ENCODE results near the gene PNMA6A.
"Not testable (repeated sequence)": the region's sequence is repeated elsewhere in the genome, so short reads cannot be mapped to it uniquely, and the experiment has no call there.

The PNMA6A gene

GRCh38 chrX:153061732-153062131, 10.5 kb upstream of the PNMA6A start:
- ChIA-PET POLR2A (no interaction called here), CTCF (interaction anchor here (1.0 to 1.6 kb wide), 3 partner anchors 103 to 445 kb away, joined by 3 to 5 read pairs (median 3); no protein-coding TSS in a partner anchor)
- no peak for TF ChIP-seq CTCF (IDR thresholded peaks at IDR 0.05; ENCODE audit: insufficient read depth, low read length, missing control alignments)

GRCh38 chrX:153063315-153063714, 8.9 kb upstream of the PNMA6A start:
- ChIA-PET CTCF (interaction anchor here (1.6 kb wide), 2 partner anchors 30 to 121 kb away, joined by 4 to 5 read pairs; no protein-coding TSS in a partner anchor), POLR2A (no interaction called here)
- no peak for DNase-seq (ENCODE audit: low read depth, low spot score)
- no peak for TF ChIP-seq CTCF (IDR thresholded peaks at IDR 0.05; ENCODE audit: insufficient read depth, low read length, missing control alignments)
- no peak overlapping the region for H3K4me3 ChIP-seq (ENCODE audit: low read depth, low read length)

More at GRCh38 chrX:153061732-153062131, 10.5 kb upstream of the PNMA6A start:
- DNase-seq (ENCODE audit: low read depth, low spot score), result no peak
- H3K4me3 ChIP-seq (ENCODE audit: low read depth, low read length), result no peak overlapping the region

GRCh38 chrX:153064061-153064460, 8.2 kb upstream of the PNMA6A start:
- ChIA-PET CTCF (no interaction called here), POLR2A (no interaction called here)
- no peak overlapping the region for H3K4me3 ChIP-seq (ENCODE audit: low read depth, low read length)
- TF ChIP-seq CTCF (IDR thresholded peaks at IDR 0.05; ENCODE audit: insufficient read depth, low read length, missing control alignments), result no peak
- no peak for DNase-seq (ENCODE audit: low read depth, low spot score)

GRCh38 chrX:153065389-153065788, 6.9 kb upstream of the PNMA6A start:
- POLR2A ChIA-PET, result no interaction called here
- TF ChIP-seq CTCF (IDR thresholded peaks at IDR 0.05; ENCODE audit: insufficient read depth, low read length, missing control alignments), result no peak
- H3K4me3 ChIP-seq (ENCODE audit: low read depth, low read length), result no peak overlapping the region
- DNase-seq (ENCODE audit: low read depth, low spot score), result no peak
- CTCF ChIA-PET, result interaction anchor here (0.7 kb wide), 1 partner anchor 33 kb away, joined by 3 read pairs; no protein-coding TSS in a partner anchor

GRCh38 chrX:153066402-153066801, 5.9 kb upstream of the PNMA6A start:
- POLR2A ChIA-PET; H3K4me3 ChIP-seq (ENCODE audit: low read depth, low read length); CTCF ChIA-PET; DNase-seq (ENCODE audit: low read depth, low spot score): not testable (repeated sequence)

- H3K4me3 ChIP-seq (ENCODE audit: low read depth, low read length); DNase-seq (ENCODE audit: low read depth, low spot score); POLR2A ChIA-PET; CTCF ChIA-PET: not testable (repeated sequence)
Measured at GRCh38 chrX:153073331-153073730, 1.1 kb downstream of the PNMA6A start.

- CTCF ChIA-PET, result no interaction called here
- TF ChIP-seq CTCF (IDR thresholded peaks at IDR 0.05; ENCODE audit: insufficient read depth, low read length, missing control alignments), result no peak
- DNase-seq (ENCODE audit: low read depth, low spot score), result no peak
- POLR2A ChIA-PET, result no interaction called here
- H3K4me3 ChIP-seq (ENCODE audit: low read depth, low read length), result no peak overlapping the region
Measured at GRCh38 chrX:153074262-153074899, 2.1 kb downstream of the PNMA6A start.

Measured in AG04449 (cell line).